H1 (cell line): ENCODE data around the gene PIGA. TPM values are rescaled to one million over a fixed set of nuclear protein-coding genes. Genes with fewer than 3 reads are reported as not detected.

ENCODE experiments used
- CTCF ChIA-PET: fragments of 300-600 bp; sonication (Branson Sonifier 250); formaldehyde crosslinking; loops from one replicate; lab custom pipeline; 2021; ENCODE audit not compliant: partially characterized antibody; lab: Charles Lee
- POLR2A ChIA-PET: fragments of 300-600 bp; sonication (Branson Sonifier 250); formaldehyde crosslinking; loops from one replicate; lab custom pipeline; 2021; ENCODE audit warnings: inconsistent platforms; ENCODE audit not compliant: partially characterized antibody; lab: Charles Lee
- DNase-seq, 2 experiments: peaks; one replicate each; pipeline versions ENCODE4 v3.0.0 to v3.0.0-alpha.2; 2010 to 2022; ENCODE audit warnings: low spot score in 2 of 2, low read depth in 1 of 2, mixed read lengths in 1 of 2
- FAIRE-seq: peaks from 2 replicates; lab custom pipeline; 2011; peaks lifted over from hg19 to GRCh38; lab: Jason Lieb, UNC
- H2AFZ ChIP-seq: 2 replicates; pipeline ENCODE4 v1.8.1; 2012; ENCODE audit warnings: low read length, inconsistent platforms
- H2AK5ac ChIP-seq: 2 replicates; pipeline ENCODE4 v1.6.1; 2013; ENCODE audit warnings: low read depth, low read length
- H2BK120ac ChIP-seq: replicated peaks from 2 replicates; pipeline ENCODE3; 2013; ENCODE audit warnings: low read depth, low read length, inconsistent platforms
- H2BK12ac ChIP-seq: 2 replicates; pipeline ENCODE4 v1.6.1; 2013; ENCODE audit warnings: low read depth, low read length
- H2BK15ac ChIP-seq: 2 replicates; pipeline ENCODE4 v1.6.1; 2013; ENCODE audit warnings: low read length
- H2BK20ac ChIP-seq: 2 replicates; pipeline ENCODE4 v1.6.1; 2013; ENCODE audit warnings: low read length
- H2BK5ac ChIP-seq: 2 replicates; pipeline ENCODE4 v1.6.1; 2013; ENCODE audit warnings: low read depth, low read length
- H3K14ac ChIP-seq: 2 replicates; pipeline ENCODE4 v1.6.1; 2013; ENCODE audit warnings: inconsistent platforms; ENCODE audit not compliant: insufficient read length
- H3K18ac ChIP-seq: 2 replicates; pipeline ENCODE4 v1.6.1; 2013; ENCODE audit warnings: low read length; ENCODE audit errors: extremely low read depth
- H3K23ac ChIP-seq: 2 replicates; pipeline ENCODE4 v1.6.1; 2013; ENCODE audit warnings: inconsistent platforms; ENCODE audit not compliant: insufficient read length
- H3K23me2 ChIP-seq: 2 replicates; pipeline ENCODE4 v1.6.1; 2013; ENCODE audit warnings: low read depth, low read length
- H3K27ac ChIP-seq: 2 replicates; pipeline ENCODE4 v1.6.1; 2011; ENCODE audit warnings: low read depth, low read length, inconsistent platforms
- H3K27me3 ChIP-seq, 4 experiments: replicated peaks in 1 of 4; 1 replicate in 1 of 4; 2 replicates in 3 of 4; pipeline versions ENCODE4 v1.6.1 to v1.8.1; 2011 to 2013; ENCODE audit warnings: low read length in 3 of 4, mild to moderate bottlenecking in 3 of 4, inconsistent platforms in 2 of 4, mixed read lengths in 2 of 4, moderate library complexity in 1 of 4; ENCODE audit not compliant: control insufficient read depth in 3 of 4, insufficient read depth in 3 of 4; ENCODE audit errors: extremely low read depth in 1 of 4
- H3K36me3 ChIP-seq, 4 experiments: 2 replicates each; pipeline versions ENCODE4 v1.6.1 to v1.8.1; 2011 to 2013; ENCODE audit warnings: mild to moderate bottlenecking in 4 of 4, low read length in 3 of 4, moderate library complexity in 2 of 4, control low read depth in 1 of 4, inconsistent platforms in 1 of 4; ENCODE audit not compliant: insufficient read depth in 4 of 4, control insufficient read depth in 2 of 4
- H3K4ac ChIP-seq: replicated peaks from 2 replicates; pipeline ENCODE3; 2013; ENCODE audit warnings: low read length, low read depth, mixed read lengths, inconsistent platforms; ENCODE audit not compliant: insufficient read length
- H3K4me1 ChIP-seq, 4 experiments: replicated peaks in 1 of 4; 1 replicate in 1 of 4; 2 replicates in 3 of 4; pipeline versions ENCODE4 v1.6.1 to v1.8.1; 2011 to 2013; ENCODE audit warnings: low read length in 3 of 4, inconsistent platforms in 2 of 4, mixed read lengths in 1 of 4; ENCODE audit not compliant: insufficient read depth in 4 of 4, control insufficient read depth in 3 of 4
- H3K4me2 ChIP-seq, 2 experiments: 2 replicates each; pipeline versions ENCODE4 v1.6.1 to v1.8.1; 2011 to 2013; ENCODE audit warnings: low read depth in 2 of 2, low read length in 2 of 2, control low read depth in 1 of 2, inconsistent platforms in 1 of 2, mild to moderate bottlenecking in 1 of 2; ENCODE audit not compliant: insufficient read depth in 1 of 2
- H3K4me3 ChIP-seq, 4 experiments: fragments of 200-600, 300-600 bp in 1 of 4; sonication (generic), shearing (Covaris generic), sonication (Bioruptor Twin) in 1 of 4; 2 replicates each; pipeline versions ENCODE4 v1.5.1 to v1.8.1; 2011 to 2016; ENCODE audit warnings: low read length in 4 of 4, low read depth in 3 of 4, control low read depth in 2 of 4, inconsistent platforms in 2 of 4, mild to moderate bottlenecking in 2 of 4, mixed read lengths in 1 of 4, moderate library complexity in 1 of 4; ENCODE audit not compliant: insufficient read depth in 2 of 4; ENCODE audit errors: extremely low read depth in 1 of 4
- H3K56ac ChIP-seq: replicated peaks from 2 replicates; pipeline ENCODE3; 2013; ENCODE audit warnings: low read depth, mild to moderate bottlenecking, mixed read lengths, low read length, inconsistent platforms; ENCODE audit not compliant: insufficient read length
- H3K79me1 ChIP-seq: 2 replicates; pipeline ENCODE4 v1.6.1; 2013; ENCODE audit warnings: low read depth, low read length, control low read depth
- H3K79me2 ChIP-seq, 2 experiments: 2 replicates each; pipeline versions ENCODE4 v1.6.1 to v1.8.1; 2012 to 2013; ENCODE audit warnings: low read length in 2 of 2, mild to moderate bottlenecking in 2 of 2, inconsistent platforms in 1 of 2; ENCODE audit not compliant: insufficient read depth in 2 of 2, control insufficient read depth in 1 of 2
- H3K9ac ChIP-seq, 4 experiments: replicated peaks in 1 of 4; 1 replicate in 1 of 4; 2 replicates in 3 of 4; pipeline versions ENCODE4 v1.6.1 to v1.8.1; 2011 to 2013; ENCODE audit warnings: low read depth in 3 of 4, low read length in 3 of 4, control low read depth in 2 of 4, mild to moderate bottlenecking in 2 of 4, moderate library complexity in 2 of 4, inconsistent platforms in 1 of 4; ENCODE audit errors: extremely low read depth in 1 of 4
- H3K9me3 ChIP-seq, 2 experiments: 2 replicates each; pipeline versions ENCODE4 v1.6.1 to v1.8.1; 2012 to 2013; ENCODE audit warnings: mild to moderate bottlenecking in 2 of 2, moderate library complexity in 2 of 2, control low read depth in 1 of 2, inconsistent platforms in 1 of 2, low read depth in 1 of 2, low read length in 1 of 2, mixed read lengths in 1 of 2; ENCODE audit not compliant: insufficient read depth in 2 of 2
- H4K20me1 ChIP-seq, 2 experiments: replicated peaks in 1 of 2; 2 replicates each; pipeline versions ENCODE3 to v1.8.1; 2011 to 2013; ENCODE audit warnings: inconsistent platforms in 2 of 2, low read length in 2 of 2, mild to moderate bottlenecking in 1 of 2; ENCODE audit not compliant: insufficient read depth in 2 of 2, control insufficient read depth in 1 of 2
- H4K5ac ChIP-seq: 2 replicates; pipeline ENCODE4 v1.6.1; 2013; ENCODE audit warnings: low read length, low read depth, mixed read lengths, inconsistent platforms; ENCODE audit not compliant: insufficient read length
- H4K8ac ChIP-seq: 2 replicates; pipeline ENCODE4 v1.8.0; 2013; ENCODE audit warnings: mild to moderate bottlenecking, moderate library complexity, low read length, inconsistent platforms; ENCODE audit not compliant: insufficient read depth; ENCODE audit errors: extremely low read depth
- H4K91ac ChIP-seq: replicated peaks from 2 replicates; pipeline ENCODE3; 2013; ENCODE audit warnings: low read length, mixed read lengths, inconsistent platforms; ENCODE audit not compliant: insufficient read length
- CBX8 ChIP-seq: fragments of 300-800, 300-1000 bp; sonication (generic); IDR thresholded peaks from 2 replicates; pipeline ENCODE4 v1.7.1; 2016; ENCODE audit warnings: low read depth, low read length, borderline replicate concordance
- EP300 ChIP-seq, 2 experiments: IDR thresholded peaks; 1 replicate in 1 of 2; 2 replicates in 1 of 2; pipeline ENCODE4 v1.6.1; 2011 to 2012; ENCODE audit warnings: low read depth in 2 of 2, low read length in 2 of 2, mild to moderate bottlenecking in 2 of 2, borderline replicate concordance in 1 of 2, inconsistent platforms in 1 of 2, moderate library complexity in 1 of 2
- RBBP5 ChIP-seq: IDR thresholded peaks from 2 replicates; pipeline ENCODE4 v1.7.1; 2012; ENCODE audit warnings: low read depth, mild to moderate bottlenecking, inconsistent platforms, low read length, moderate library complexity, borderline replicate concordance
- SP4 ChIP-seq: IDR thresholded peaks from 2 replicates; pipeline ENCODE4 v1.6.1; 2012; ENCODE audit warnings: low read length, inconsistent platforms
- SRF ChIP-seq: IDR thresholded peaks from 2 replicates; pipeline ENCODE4 v1.6.1; 2011; ENCODE audit warnings: mild to moderate bottlenecking, low read depth, low read length, moderate library complexity
- WGBS, 2 experiments: shearing (Covaris generic) in 1 of 2; methylation state at CpG; one replicate each; pipeline versions ENCODE4 v1.1.6 to v1.1.7; 2013 to 2015; ENCODE audit warnings: low lambda C conversion rate in 2 of 2, mixed read lengths in 2 of 2, inconsistent platforms in 1 of 2, low coverage in 1 of 2, missing lambda C conversion rate in 1 of 2; ENCODE audit not compliant: insufficient replicate concordance in 2 of 2, insufficient coverage in 1 of 2, insufficient read length in 1 of 2; ENCODE audit errors: extremely low coverage in 1 of 2, missing lambda C conversion rate in 1 of 2; 5-methylcytosine and 5-hydroxymethylcytosine counted together
- polyA plus RNA-seq, 7 experiments: library from polyadenylated mRNA; depleted of rRNA in 3 of 7; stranded (reverse) in 5 of 7; unstranded in 2 of 7; fragments of >200 nt in 5 of 7; fragments of 200-250 nt in 2 of 7; gene quantifications; 1 replicate in 5 of 7; 2 replicates in 1 of 7; 4 replicates in 1 of 7; pipeline versions ENCODE4 v1.2.1 to v1.2.3, GENCODE V29; 2011 to 2013; ENCODE audit warnings: missing spikeins in 2 of 7, mixed read lengths in 2 of 7
- total RNA-seq: library from RNA; stranded (reverse); fragmentation: NEBNext Ultra II Directional; extraction: Animal tissue kit (Norgen Biotek cat#: 25700); gene quantifications from 2 replicates; pipeline ENCODE4 v1.2.1, GENCODE V29; 2021

PIGA gene
- total and polyA plus RNA-seq, 2 of the 8 experiments (the other 6 are each of a cell fraction or from before 2014, with no cell fraction given) = 5.0 to 13.4 TPM

DNA sequence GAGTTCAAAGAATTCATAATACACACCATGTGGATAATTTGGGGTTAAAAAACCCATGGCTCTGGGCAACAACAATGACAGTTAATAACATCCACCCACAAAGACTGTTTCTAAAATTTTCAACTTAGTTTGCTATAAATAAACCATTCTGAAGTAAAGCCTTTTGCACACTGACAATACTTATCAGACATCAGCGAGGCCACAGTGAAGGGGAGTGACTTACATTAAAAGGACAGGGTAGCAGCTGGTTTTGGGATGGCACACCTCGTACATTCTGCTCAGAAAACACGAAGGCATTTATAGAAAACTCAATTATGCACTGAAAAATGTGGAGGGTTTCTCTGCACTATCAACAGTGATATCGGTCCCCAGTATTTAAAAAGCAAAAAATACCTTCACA, 15.0 kb downstream of the PIGA start:
- Histone ChIP-seq H3K79me1 (no peaks in the 10 kb centered on the region), H2BK5ac (no peak overlapping the region), H3K23me2 (no peaks in the 10 kb centered on the region), H3K14ac (no peak overlapping the region), H4K20me1 (no peaks in the 10 kb centered on the region), H2AK5ac (no peak overlapping the region), H2BK120ac (no peak overlapping the region), H3K56ac (no peak overlapping the region), H3K4me3 (no peak overlapping the region), H3K36me3 (peaks cover 0 to 17% (median 7%) of the 10 kb centered on the region in 4 experiments; a peak in 5 of 8 replicates), H4K91ac (no peak overlapping the region), H2AFZ (no peak overlapping the region), H2BK15ac (no peak overlapping the region), H3K27me3 (no peaks in the 10 kb centered on the region), H3K4me1 (no peaks in the 10 kb centered on the region), H3K27ac (no peak overlapping the region), H2BK20ac (no peak overlapping the region), H3K18ac (no peak overlapping the region), H3K4ac (no peak overlapping the region), H4K8ac (no peak overlapping the region), H3K79me2 (no peaks in the 10 kb centered on the region), H3K4me2 (no peak overlapping the region), H3K9me3 (no peaks in the 10 kb centered on the region), H4K5ac (no peak overlapping the region), H3K9ac (no peak overlapping the region), H2BK12ac (no peak overlapping the region), H3K23ac (no peak overlapping the region)
- DNase-seq = no peak
- POLR2A ChIA-PET = no interaction called here
- WGBS, 2 experiments = 90% methylated on average over 4 of the region's 4 CpGs; no CpG with 5 or more reads in 1 of the 2 experiments
- CTCF ChIA-PET = no interaction called here
- FAIRE-seq = peak; percentile 92
- TF ChIP-seq SP4 (no peak), CBX8 (no peak), RBBP5 (no peak), EP300 (IDR thresholded peaks at IDR 0.05; ENCODE audit: borderline replicate concordance in 1 of 2, low read depth in 2 of 2, low read length in 2 of 2) (no peak), SRF (no peak)
